HEK293 (cell line): ENCODE measurements around the gene PIEZO1.

Experiments used
- FEZF1 ChIP-seq: fragments of 450-650 bp; formaldehyde crosslinking; IDR thresholded peaks from 2 replicates; pipeline ENCODE4 v1.5.1; 2016; ENCODE audit warnings: missing biosample characterization, missing genetic modification characterization
- HOXA7 ChIP-seq: sonication (generic); formaldehyde crosslinking; IDR thresholded peaks from 2 replicates; pipeline ENCODE4 v1.8.1; 2022; ENCODE audit warnings: missing genetic modification reagents, borderline replicate concordance
- KLF1 ChIP-seq: fragments of 450-650 bp; formaldehyde crosslinking; IDR thresholded peaks from 2 replicates; pipeline ENCODE4 v1.5.1; 2016; ENCODE audit warnings: missing biosample characterization, missing genetic modification characterization
- KLF16 ChIP-seq: fragments of 450-650 bp; formaldehyde crosslinking; IDR thresholded peaks from 2 replicates; pipeline ENCODE4 v1.5.1; 2017; ENCODE audit warnings: missing biosample characterization, missing genetic modification characterization
- REST ChIP-seq: fragments of 450-650 bp; formaldehyde crosslinking; IDR thresholded peaks from 2 replicates; pipeline ENCODE4 v1.5.1; 2016; ENCODE audit warnings: missing biosample characterization, missing genetic modification characterization
- TRIM28 ChIP-seq: IDR thresholded peaks from 2 replicates; pipeline ENCODE4 v1.6.1; 2011; ENCODE audit warnings: low read length, control low read depth, borderline replicate concordance
- ZEB2 ChIP-seq: fragments of 450-650 bp; formaldehyde crosslinking; IDR thresholded peaks from 2 replicates; pipeline ENCODE4 v1.5.1; 2016; ENCODE audit warnings: missing biosample characterization, missing genetic modification characterization
- ZNF138 ChIP-seq: fragments of 450-650 bp; formaldehyde crosslinking; IDR thresholded peaks from 2 replicates; pipeline ENCODE4 v1.5.1; 2016; ENCODE audit warnings: missing biosample characterization, missing genetic modification characterization, borderline replicate concordance
- ZNF157 ChIP-seq: fragments of 450-650 bp; formaldehyde crosslinking; IDR thresholded peaks from 2 replicates; pipeline ENCODE4 v1.5.1; 2016; ENCODE audit warnings: missing biosample characterization, missing genetic modification characterization
- ZNF202 ChIP-seq: fragments of 450-650 bp; formaldehyde crosslinking; IDR thresholded peaks from 2 replicates; pipeline ENCODE4 v1.5.1; 2016; ENCODE audit warnings: missing biosample characterization, missing genetic modification characterization, borderline replicate concordance
- ZNF211 ChIP-seq: fragments of 450-650 bp; formaldehyde crosslinking; IDR thresholded peaks from 2 replicates; pipeline ENCODE4 v1.5.1; 2016; ENCODE audit warnings: low read depth, missing biosample characterization, missing genetic modification characterization
- ZNF223 ChIP-seq: fragments of 450-650 bp; formaldehyde crosslinking; IDR thresholded peaks from 2 replicates; pipeline ENCODE4 v1.5.1; 2016; ENCODE audit warnings: missing biosample characterization, missing genetic modification characterization
- ZNF302 ChIP-seq: fragments of 450-650 bp; formaldehyde crosslinking; IDR thresholded peaks from 2 replicates; pipeline ENCODE4 v1.5.1; 2016; ENCODE audit warnings: missing biosample characterization, missing genetic modification characterization, low read depth
- ZNF391 ChIP-seq: fragments of 450-650 bp; formaldehyde crosslinking; IDR thresholded peaks from 2 replicates; pipeline ENCODE4 v1.5.1; 2016; ENCODE audit warnings: low read depth, missing biosample characterization, missing genetic modification characterization, borderline replicate concordance
- ZNF416 ChIP-seq: fragments of 450-650 bp; formaldehyde crosslinking; IDR thresholded peaks from 2 replicates; pipeline ENCODE4 v1.5.1; 2016; ENCODE audit warnings: missing biosample characterization, missing genetic modification characterization
- ZNF433 ChIP-seq: fragments of 450-650 bp; formaldehyde crosslinking; IDR thresholded peaks from 2 replicates; pipeline ENCODE4 v1.5.1; 2016; ENCODE audit warnings: missing biosample characterization, missing genetic modification characterization, low read depth
- ZNF48 ChIP-seq: fragments of 450-650 bp; formaldehyde crosslinking; IDR thresholded peaks from 2 replicates; pipeline ENCODE4 v1.5.1; 2016; ENCODE audit warnings: missing biosample characterization, missing genetic modification characterization
- ZNF501 ChIP-seq: fragments of 450-650 bp; formaldehyde crosslinking; IDR thresholded peaks from 2 replicates; pipeline ENCODE4 v1.5.1; 2016; ENCODE audit warnings: missing biosample characterization, missing genetic modification characterization
- ZNF518A ChIP-seq: fragments of 450-650 bp; formaldehyde crosslinking; conservative IDR thresholded peaks from 2 replicates; pipeline ENCODE4 v1.5.1; 2016; ENCODE audit warnings: low read depth, missing biosample characterization, missing genetic modification characterization
- ZNF544 ChIP-seq: fragments of 450-650 bp; formaldehyde crosslinking; IDR thresholded peaks from 2 replicates; pipeline ENCODE4 v1.5.0; 2017; ENCODE audit warnings: missing biosample characterization, missing genetic modification characterization
- ZNF600 ChIP-seq: fragments of 450-650 bp; formaldehyde crosslinking; IDR thresholded peaks from 2 replicates; pipeline ENCODE4 v1.5.1; 2016; ENCODE audit warnings: missing biosample characterization, missing genetic modification characterization
- ZNF621 ChIP-seq: fragments of 450-650 bp; formaldehyde crosslinking; IDR thresholded peaks from 2 replicates; pipeline ENCODE4 v1.5.1; 2017; ENCODE audit warnings: missing biosample characterization, missing genetic modification characterization
- ZNF654 ChIP-seq: fragments of 450-650 bp; formaldehyde crosslinking; IDR thresholded peaks from 2 replicates; pipeline ENCODE4 v1.5.1; 2016; ENCODE audit warnings: low read depth, missing biosample characterization, missing genetic modification characterization
- ZNF704 ChIP-seq: fragments of 450-650 bp; formaldehyde crosslinking; IDR thresholded peaks from 2 replicates; pipeline ENCODE4 v1.5.1; 2016; ENCODE audit warnings: missing biosample characterization, missing genetic modification characterization
- ZNF76 ChIP-seq: fragments of 450-650 bp; formaldehyde crosslinking; IDR thresholded peaks from 2 replicates; pipeline ENCODE4; 2016; ENCODE audit warnings: low read depth, missing biosample characterization, missing genetic modification characterization, borderline replicate concordance
- ZNF768 ChIP-seq: fragments of 450-650 bp; formaldehyde crosslinking; IDR thresholded peaks from 2 replicates; pipeline ENCODE4 v1.5.1; 2018; ENCODE audit warnings: missing biosample characterization, mild to moderate bottlenecking, missing genetic modification characterization
- ZNF776 ChIP-seq: fragments of 450-650 bp; formaldehyde crosslinking; IDR thresholded peaks from 2 replicates; pipeline ENCODE4 v1.5.0; 2017; ENCODE audit warnings: missing biosample characterization, missing genetic modification characterization, borderline replicate concordance
- ZNF837 ChIP-seq: fragments of 450-650 bp; formaldehyde crosslinking; IDR thresholded peaks from 2 replicates; pipeline ENCODE4 v1.5.1; 2016; ENCODE audit warnings: missing biosample characterization, missing genetic modification characterization
- ZSCAN4 ChIP-seq: fragments of 450-650 bp; formaldehyde crosslinking; IDR thresholded peaks from 2 replicates; pipeline ENCODE4 v1.5.1; 2017; ENCODE audit warnings: missing biosample characterization, missing genetic modification characterization
- ZXDB ChIP-seq: fragments of 450-650 bp; formaldehyde crosslinking; IDR thresholded peaks from 2 replicates; pipeline ENCODE4 v1.5.1; 2016; ENCODE audit warnings: missing biosample characterization, missing genetic modification characterization

Gene PIEZO1

DNA sequence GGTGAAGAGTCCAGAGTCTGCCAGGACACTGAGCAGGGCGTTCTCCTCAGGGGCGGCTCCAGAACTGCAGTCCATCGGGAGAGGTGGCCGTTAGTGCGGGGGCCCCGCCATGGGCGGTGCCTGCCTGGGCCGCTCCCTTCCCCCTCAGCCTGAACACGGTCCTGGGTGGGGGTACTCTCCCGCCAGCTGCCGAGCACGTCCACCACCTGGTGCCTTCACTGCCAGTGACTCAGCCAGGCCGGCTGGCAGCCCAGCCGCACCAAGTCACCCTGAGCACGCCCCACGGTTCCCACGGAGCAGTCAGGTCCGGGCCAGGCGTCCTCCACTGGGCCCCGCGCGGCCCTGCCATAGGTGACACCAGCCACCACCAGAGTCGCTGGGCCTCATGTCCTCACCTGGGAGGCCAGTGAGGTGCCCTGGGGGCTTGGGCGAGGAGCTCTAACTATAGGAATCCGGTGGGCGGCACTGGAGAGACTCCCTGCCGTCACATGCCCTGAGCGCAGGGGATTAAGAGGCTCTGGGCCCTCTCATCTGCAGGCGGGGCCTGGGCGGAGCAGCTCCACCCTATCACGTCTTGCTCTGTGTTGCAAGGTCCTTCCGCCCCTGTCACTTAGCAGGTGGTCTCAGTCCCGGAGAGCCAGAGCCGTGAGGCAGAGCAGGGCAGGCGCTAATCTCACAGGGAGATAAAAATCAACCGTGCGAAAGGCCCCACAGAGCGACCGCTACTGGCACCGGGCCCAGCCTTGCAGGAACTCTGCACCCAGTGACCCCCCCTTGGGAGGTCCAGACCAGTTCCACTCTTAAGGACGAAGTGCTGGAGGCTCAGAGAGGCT, 14.3 kb downstream of the PIEZO1 start (continued):
- TF ChIP-seq REST (tag by site-specific recombination) (no peak), ZNF654 (tag by site-specific recombination) (no peak), HOXA7 (no peak), ZNF202 (no peak), ZNF768 (tag by site-specific recombination) (no peak; the same call in 1 of the 2 replicates), ZNF600 (tag by site-specific recombination) (peak; percentile 96), ZSCAN4 (tag by site-specific recombination) (no peak), ZNF138 (tag by site-specific recombination) (no peak), ZNF391 (tag by site-specific recombination) (no peak), FEZF1 (tag by site-specific recombination) (peak; percentile 65), ZNF544 (tag by site-specific recombination) (no peak), ZNF76 (no peak), KLF1 (tag by site-specific recombination) (peak; percentile 99), ZXDB (peak; percentile 88), ZEB2 (tag by site-specific recombination) (peak; percentile 91), ZNF501 (tag by site-specific recombination) (no peak), TRIM28 (no peak; the same call in 1 of the 2 replicates), ZNF48 (tag by site-specific recombination) (no peak), ZNF433 (tag by site-specific recombination) (no peak), ZNF776 (tag by site-specific recombination) (no peak), ZNF211 (tag by site-specific recombination) (no peak), ZNF837 (no peak), ZNF704 (tag by site-specific recombination) (no peak), ZNF157 (no peak), ZNF223 (no peak), ZNF621 (tag by site-specific recombination) (no peak), KLF16 (tag by site-specific recombination) (no peak; the same call in 1 of the 2 replicates), ZNF518A (no peak), ZNF302 (no peak), ZNF416 (tag by site-specific recombination) (no peak)
